H9 (cell line): ENCODE measurements around the gene LIAS. TPM values are rescaled to one million over a fixed set of nuclear protein-coding genes. Genes with fewer than 3 reads are reported as not detected.

Experiments used
- DNase-seq: peaks from one replicate; pipeline ENCODE4 v3.0.0-alpha.2; 2017
- H2AFZ ChIP-seq: one replicate; pipeline ENCODE4 v1.6.1; 2013; ENCODE audit warnings: mild to moderate bottlenecking, low read length, control low read depth, moderate library complexity
- H2AK5ac ChIP-seq: 2 replicates; pipeline ENCODE4 v1.6.1; 2013; ENCODE audit warnings: low read length, control low read depth, mixed read lengths; ENCODE audit not compliant: insufficient read length
- H2BK120ac ChIP-seq: one replicate; pipeline ENCODE4 v1.6.1; 2013; ENCODE audit warnings: low read depth, mild to moderate bottlenecking, low read length, control low read depth, inconsistent platforms; ENCODE audit not compliant: poor library complexity, severe bottlenecking
- H2BK12ac ChIP-seq: 2 replicates; pipeline ENCODE4 v1.6.1; 2013; ENCODE audit warnings: low read length, control low read depth, mixed read lengths, low read depth; ENCODE audit not compliant: insufficient read length
- H2BK15ac ChIP-seq: 2 replicates; pipeline ENCODE4 v1.6.1; 2013; ENCODE audit warnings: low read depth, low read length, control low read depth
- H2BK20ac ChIP-seq: one replicate; pipeline ENCODE4 v1.6.1; 2013; ENCODE audit warnings: low read depth, mild to moderate bottlenecking, low read length, control low read depth, inconsistent platforms; ENCODE audit not compliant: poor library complexity, severe bottlenecking
- H2BK5ac ChIP-seq: 2 replicates; pipeline ENCODE4 v1.6.1; 2013; ENCODE audit warnings: low read length, control low read depth, mixed read lengths; ENCODE audit not compliant: insufficient read length
- H3K14ac ChIP-seq: 2 replicates; pipeline ENCODE4 v1.6.1; 2013; ENCODE audit warnings: low read length, control low read depth; ENCODE audit not compliant: insufficient read depth
- H3K18ac ChIP-seq: 2 replicates; pipeline ENCODE4 v1.6.1; 2013; ENCODE audit warnings: low read depth, mild to moderate bottlenecking, mixed read lengths, low read length, control low read depth; ENCODE audit not compliant: insufficient read length
- H3K23ac ChIP-seq: 2 replicates; pipeline ENCODE4 v1.6.1; 2013; ENCODE audit warnings: low read length, control low read depth, mixed read lengths, low read depth; ENCODE audit not compliant: insufficient read length
- H3K23me2 ChIP-seq: 2 replicates; pipeline ENCODE4 v1.6.1; 2013; ENCODE audit warnings: low read depth, mild to moderate bottlenecking, mixed read lengths, low read length, control low read depth; ENCODE audit not compliant: insufficient read length, poor library complexity, severe bottlenecking
- H3K27ac ChIP-seq: 2 replicates; pipeline ENCODE4 v1.5.1; 2013; ENCODE audit warnings: low read length, control low read depth, mixed read lengths, low read depth; ENCODE audit not compliant: insufficient read length
- H3K27me3 ChIP-seq: 2 replicates; pipeline ENCODE4 v1.6.1; 2013; ENCODE audit warnings: low read length, control low read depth, inconsistent platforms; ENCODE audit not compliant: insufficient read depth
- H3K4ac ChIP-seq: 2 replicates; pipeline ENCODE4 v1.6.1; 2013; ENCODE audit warnings: low read depth, mild to moderate bottlenecking, control low read depth, inconsistent platforms, low read length, moderate library complexity
- H3K4me1 ChIP-seq: 2 replicates; pipeline ENCODE4 v1.6.1; 2013; ENCODE audit warnings: low read length, control low read depth, inconsistent platforms; ENCODE audit not compliant: insufficient read depth
- H3K4me2 ChIP-seq: 2 replicates; pipeline ENCODE4 v1.6.1; 2013; ENCODE audit warnings: low read length, control low read depth, mixed read lengths; ENCODE audit not compliant: insufficient read length, insufficient read depth
- H3K56ac ChIP-seq: 2 replicates; pipeline ENCODE4 v1.6.1; 2013; ENCODE audit warnings: low read depth, mild to moderate bottlenecking, mixed read lengths, low read length, control low read depth; ENCODE audit not compliant: insufficient read length
- H3K79me1 ChIP-seq: 2 replicates; pipeline ENCODE4 v1.6.1; 2013; ENCODE audit warnings: low read depth, mild to moderate bottlenecking, moderate library complexity, low read length, control low read depth, inconsistent platforms; ENCODE audit not compliant: insufficient read depth, poor library complexity, severe bottlenecking
- H3K79me2 ChIP-seq: 2 replicates; pipeline ENCODE4 v1.6.1; 2013; ENCODE audit warnings: low read length, control low read depth, inconsistent platforms; ENCODE audit not compliant: insufficient read depth
- H3K9ac ChIP-seq: 2 replicates; pipeline ENCODE4 v1.6.1; 2013; ENCODE audit warnings: low read length, control low read depth, mixed read lengths; ENCODE audit not compliant: insufficient read length; ENCODE audit errors: extremely low read depth
- H3K9me3 ChIP-seq: one replicate; pipeline ENCODE4 v1.6.1; 2013; ENCODE audit warnings: low read depth, low read length, inconsistent platforms; ENCODE audit not compliant: control insufficient read depth
- H3T11ph ChIP-seq: one replicate; pipeline ENCODE4 v1.6.1; 2013; ENCODE audit warnings: mild to moderate bottlenecking, low read length, control low read depth, inconsistent platforms
- H4K20me1 ChIP-seq: one replicate; pipeline ENCODE4 v1.6.1; 2013; ENCODE audit not compliant: control insufficient read depth, insufficient read length, insufficient read depth
- H4K5ac ChIP-seq: 2 replicates; pipeline ENCODE4 v1.6.1; 2013; ENCODE audit warnings: low read depth, mild to moderate bottlenecking, mixed read lengths, low read length, control low read depth; ENCODE audit not compliant: insufficient read length
- H4K8ac ChIP-seq: replicated peaks from 2 replicates; pipeline ENCODE4 v1.6.1; 2013; ENCODE audit warnings: low read length, control low read depth, mixed read lengths, low read depth; ENCODE audit not compliant: insufficient read length
- H4K91ac ChIP-seq: 2 replicates; pipeline ENCODE4 v1.6.1; 2013; ENCODE audit warnings: low read depth, mild to moderate bottlenecking, moderate library complexity, mixed read lengths, low read length, control low read depth; ENCODE audit not compliant: insufficient read length
- H3K27ac Mint-ChIP-seq, 3 experiments: 2 replicates in 2 of 3; 3 replicates in 1 of 3; pipeline ENCODE4 v1.8.0; 2020 to 2021; ENCODE audit warnings: mixed read lengths in 3 of 3, mild to moderate bottlenecking in 1 of 3, moderate library complexity in 1 of 3
- H3K27me3 Mint-ChIP-seq: 2 replicates; pipeline ENCODE4 v1.8.0; 2021; ENCODE audit warnings: low read depth, mild to moderate bottlenecking, moderate library complexity, mixed read lengths
- H3K36me3 Mint-ChIP-seq, 3 experiments: 2 replicates in 2 of 3; 3 replicates in 1 of 3; pipeline ENCODE4 v1.8.0; 2020 to 2021; ENCODE audit warnings: low read depth in 3 of 3, mixed read lengths in 3 of 3; ENCODE audit not compliant: insufficient read depth in 1 of 3
- H3K4me1 Mint-ChIP-seq, 2 experiments: 2 replicates each; pipeline ENCODE4 v1.8.0; 2020; ENCODE audit warnings: mixed read lengths in 2 of 2
- H3K4me3 Mint-ChIP-seq, 2 experiments: 2 replicates in 1 of 2; 3 replicates in 1 of 2; pipeline ENCODE4 v1.8.0; 2020 to 2021; ENCODE audit warnings: mild to moderate bottlenecking in 2 of 2, mixed read lengths in 2 of 2, moderate library complexity in 1 of 2
- H3K9me3 Mint-ChIP-seq, 2 experiments: 2 replicates in 1 of 2; 3 replicates in 1 of 2; pipeline ENCODE4 v1.8.0; 2020; ENCODE audit warnings: mild to moderate bottlenecking in 2 of 2, mixed read lengths in 2 of 2, moderate library complexity in 1 of 2
- CTCF ChIP-seq: fragments of 200-600 bp; sonication (generic); conservative IDR thresholded peaks from 3 replicates; pipeline ENCODE4 v1.8.0; 2021; ENCODE audit warnings: antibody characterized with exemption, mild to moderate bottlenecking
- WGBS: extraction: QIAGEN DNeasy Blood & Tissue Kit; methylation state at CpG from one replicate; pipeline ENCODE4 v1.1.7; 2013; ENCODE audit warnings: missing lambda C conversion rate, low lambda C conversion rate, mixed read lengths; ENCODE audit not compliant: insufficient read length; ENCODE audit errors: extremely low coverage; 5-methylcytosine and 5-hydroxymethylcytosine counted together
- total RNA-seq: library from RNA; stranded (reverse); gene quantifications from 2 replicates; pipeline ENCODE4 v1.2.1, GENCODE V29; 2021

LIAS gene
- total RNA-seq, 1 experiment from 2014 or later, result 18.5 TPM

DNA sequence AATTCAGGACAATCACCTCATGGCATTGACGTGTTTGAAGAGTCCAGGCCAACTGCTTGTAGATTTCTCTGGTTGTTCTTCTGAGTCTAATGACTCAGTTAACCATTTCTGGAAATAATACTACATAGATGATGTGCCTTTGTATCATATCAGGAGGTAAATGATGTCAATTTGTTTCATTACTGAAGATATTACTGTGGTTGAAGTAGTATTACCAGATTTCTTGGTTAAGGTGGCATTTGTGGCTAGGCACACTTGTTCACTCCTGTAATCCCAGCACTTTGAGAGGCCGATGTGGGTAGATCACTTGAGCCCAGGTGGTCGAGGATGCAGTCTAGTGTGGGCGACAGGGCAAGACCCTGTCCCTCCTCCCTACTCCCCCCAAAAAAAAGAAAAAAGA is 15.9 kb upstream of the LIAS start:
- Mint-ChIP-seq H3K4me3 (no peak overlapping the region), H3K27me3 (peaks cover 9% of the 10 kb centered on the region), H3K4me1 (peaks cover 0 to 2% of the 10 kb centered on the region in 2 experiments; a peak in 1 of 4 replicates), H3K36me3 (no peaks in the 10 kb centered on the region), H3K9me3 (no peaks in the 10 kb centered on the region), H3K27ac (no peak overlapping the region)
- H4K91ac ChIP-seq, result no peak overlapping the region
- H3T11ph ChIP-seq, result no peak overlapping the region
- H2BK5ac ChIP-seq, result no peak overlapping the region
- no peaks in the 10 kb centered on the region for H3K23me2 ChIP-seq
- DNase-seq, result no peak
- H4K8ac ChIP-seq, result no peak overlapping the region
- H3K79me1 ChIP-seq, result no peaks in the 10 kb centered on the region
- no peak overlapping the region for H2BK120ac ChIP-seq
- H3K79me2 ChIP-seq, result no peaks in the 10 kb centered on the region
- H2AK5ac ChIP-seq, result no peak overlapping the region
- TF ChIP-seq CTCF, result no peak
- H3K9ac ChIP-seq, result no peak overlapping the region
- H3K4me2 ChIP-seq, result no peak overlapping the region
- H2AFZ ChIP-seq, result no peak overlapping the region
- no peaks in the 10 kb centered on the region for H3K27me3 ChIP-seq
- no peaks in the 10 kb centered on the region for H3K9me3 ChIP-seq
- no peak overlapping the region for H3K14ac ChIP-seq
- no peak overlapping the region for H3K23ac ChIP-seq
- H4K5ac ChIP-seq, result no peak overlapping the region
- no peak overlapping the region for H3K18ac ChIP-seq
- WGBS, result no CpG with 5 or more reads among the region's 4 CpGs
- H3K27ac ChIP-seq, result no peak overlapping the region
- H2BK15ac ChIP-seq, result no peak overlapping the region
- H4K20me1 ChIP-seq, result no peaks in the 10 kb centered on the region
- H3K4me1 ChIP-seq, result no peaks in the 10 kb centered on the region
- H3K4ac ChIP-seq, result no peak overlapping the region
- H3K56ac ChIP-seq, result no peak overlapping the region
- H2BK12ac ChIP-seq, result no peak overlapping the region
- no peak overlapping the region for H2BK20ac ChIP-seq
